Keratinocyte (primary cell): ENCODE results near the gene KCNH8. TPM values are rescaled to one million over a fixed set of nuclear protein-coding genes. Genes with fewer than 3 reads are reported as not detected.

ENCODE experiments used
- DNase-seq: peaks from one replicate; pipeline ENCODE4 v3.0.0-alpha.2; 2011; ENCODE audit warnings: low read depth, missing footprints, low spot score
- FAIRE-seq: peaks from 2 replicates; lab custom pipeline; 2011; peaks lifted over from hg19 to GRCh38; lab: Jason Lieb, UNC
- H2AFZ ChIP-seq: 2 replicates; pipeline ENCODE4 v1.6.0; 2012; ENCODE audit warnings: low read length, control low read depth, inconsistent platforms; ENCODE audit not compliant: control insufficient read depth
- H3K27ac ChIP-seq: 2 replicates; pipeline ENCODE4 v1.5.1; 2011; ENCODE audit warnings: low read length; ENCODE audit not compliant: control insufficient read depth, insufficient read depth
- H3K27me3 ChIP-seq: 3 replicates; pipeline ENCODE4 v1.6.0; 2011; ENCODE audit warnings: low read length; ENCODE audit not compliant: control insufficient read depth, insufficient read depth; ENCODE audit errors: extremely low read depth
- H3K36me3 ChIP-seq, 2 experiments: 2 replicates in 1 of 2; 3 replicates in 1 of 2; pipeline ENCODE4 v1.5.1; 2011; ENCODE audit warnings: low read length in 2 of 2, mild to moderate bottlenecking in 1 of 2; ENCODE audit not compliant: control insufficient read depth in 2 of 2, insufficient read depth in 2 of 2; ENCODE audit errors: extremely low read depth in 1 of 2
- H3K4me1 ChIP-seq: 3 replicates; pipeline ENCODE4 v1.5.1; 2011; ENCODE audit warnings: low read length; ENCODE audit not compliant: control insufficient read depth, insufficient read depth; ENCODE audit errors: extremely low read depth
- H3K4me2 ChIP-seq: 3 replicates; pipeline ENCODE4 v1.6.0; 2011; ENCODE audit warnings: low read depth, low read length; ENCODE audit not compliant: control insufficient read depth, insufficient read depth; ENCODE audit errors: extremely low read depth
- H3K4me3 ChIP-seq, 3 experiments: fragments of 200-600 bp in 1 of 3; sonication (generic) in 1 of 3; 2 replicates in 2 of 3; 3 replicates in 1 of 3; pipeline ENCODE4 v1.5.1; 2011 to 2016; ENCODE audit warnings: low read length in 3 of 3, mild to moderate bottlenecking in 3 of 3, control low read depth in 2 of 3, inconsistent platforms in 1 of 3, low read depth in 1 of 3, mixed read lengths in 1 of 3, mixed run types in 1 of 3, moderate library complexity in 1 of 3; ENCODE audit not compliant: control insufficient read depth in 2 of 3, insufficient read depth in 2 of 3; ENCODE audit errors: extremely low read depth in 1 of 3
- H3K79me2 ChIP-seq: 2 replicates; pipeline ENCODE4 v1.6.0; 2012; ENCODE audit warnings: low read length; ENCODE audit not compliant: control insufficient read depth, insufficient read depth
- H3K9ac ChIP-seq: 3 replicates; pipeline ENCODE4 v1.6.0; 2011; ENCODE audit warnings: low read length; ENCODE audit not compliant: control insufficient read depth, insufficient read depth; ENCODE audit errors: extremely low read depth
- H3K9me1 ChIP-seq: 3 replicates; pipeline ENCODE4 v1.6.0; 2011; ENCODE audit warnings: low read length; ENCODE audit not compliant: control insufficient read depth, insufficient read depth; ENCODE audit errors: extremely low read depth
- H3K9me3 ChIP-seq: 2 replicates; pipeline ENCODE4 v1.5.1; 2012; ENCODE audit warnings: low read depth, low read length; ENCODE audit not compliant: control insufficient read depth
- H4K20me1 ChIP-seq: 3 replicates; pipeline ENCODE4 v1.6.0; 2011; ENCODE audit warnings: low read length; ENCODE audit not compliant: control insufficient read depth, insufficient read depth; ENCODE audit errors: extremely low read depth
- EZH2 ChIP-seq: IDR thresholded peaks from one replicate; pipeline ENCODE4 v1.6.1; 2012; ENCODE audit warnings: inconsistent platforms, mild to moderate bottlenecking, low read length, moderate library complexity
- dilution Hi-C: fragments of 300-500 bp; cut with MboI; formaldehyde crosslinking; loops from one replicate; pipeline ENCODE4 v1.7.0; 2020; ENCODE audit warnings: low sequenced_read_pairs; ENCODE audit not compliant: extremely low pct_ligation_motif_present
- polyA plus RNA-seq, 5 experiments: library from polyadenylated mRNA; depleted of rRNA in 3 of 5; stranded (reverse) in 3 of 5; stranded (forward) in 1 of 5; unstranded in 1 of 5; fragments of >200 nt; gene quantifications; 1 replicate in 1 of 5; 2 replicates in 3 of 5; 3 replicates in 1 of 5; pipeline versions ENCODE4 v1.2.1 to v1.2.3, GENCODE V29; 2011 to 2012; ENCODE audit warnings: missing spikeins in 2 of 5, low read depth in 1 of 5, low replicate concordance in 1 of 5
- TF ChIP-seq, protein P1 (sequence below), 3 experiments: IDR thresholded peaks in 1 of 3; conservative IDR thresholded peaks in 1 of 3; optimal IDR thresholded peaks in 1 of 3; 2 replicates in 2 of 3; 3 replicates in 1 of 3; pipeline versions ENCODE3 to v1.5.1; 2011; ENCODE audit warnings: low read length in 3 of 3, mild to moderate bottlenecking in 3 of 3, moderate library complexity in 2 of 3, control low read depth in 1 of 3, inconsistent platforms in 1 of 3; ENCODE audit not compliant: insufficient read depth in 2 of 3; ENCODE audit errors: extremely low read depth in 1 of 3

KCNH8 gene
- polyA plus RNA-seq, 1 donor (not counting 4 experiments of a cell fraction or from before 2014, with no cell fraction given), result not detected

DNA sequence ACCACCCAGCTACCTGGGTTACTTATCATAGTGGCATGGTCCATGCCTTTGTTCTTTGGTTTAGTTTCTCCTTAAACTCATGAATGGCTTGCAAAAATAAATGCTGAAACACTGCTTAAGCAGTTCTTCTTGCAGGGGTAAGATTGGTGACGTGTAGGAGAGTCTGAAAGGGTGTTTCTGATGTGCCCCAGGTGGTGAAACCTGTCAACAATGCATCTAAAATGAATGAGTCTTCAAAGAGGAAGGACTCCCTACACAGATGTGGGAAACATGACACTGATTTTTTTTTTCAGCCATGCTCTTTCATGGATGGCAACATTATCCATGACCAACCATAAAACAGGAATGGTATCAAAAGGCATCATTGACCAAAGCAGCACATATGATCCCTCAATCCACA lies 72.0 kb downstream of the KCNH8 start:
- no peak for FAIRE-seq
- Histone ChIP-seq H3K27me3 (no peaks in the 10 kb centered on the region), H4K20me1 (no peaks in the 10 kb centered on the region), H3K36me3 (no peaks in the 10 kb centered on the region), H3K4me3 (no peak overlapping the region), H3K9me1 (no peaks in the 10 kb centered on the region), H2AFZ (no peak overlapping the region), H3K79me2 (no peaks in the 10 kb centered on the region), H3K4me2 (no peak overlapping the region), H3K27ac (no peak overlapping the region), H3K9ac (no peak overlapping the region), H3K9me3 (no peaks in the 10 kb centered on the region), H3K4me1 (no peaks in the 10 kb centered on the region)
- TF ChIP-seq EZH2, result no peak
- TF ChIP-seq, protein P1, sequence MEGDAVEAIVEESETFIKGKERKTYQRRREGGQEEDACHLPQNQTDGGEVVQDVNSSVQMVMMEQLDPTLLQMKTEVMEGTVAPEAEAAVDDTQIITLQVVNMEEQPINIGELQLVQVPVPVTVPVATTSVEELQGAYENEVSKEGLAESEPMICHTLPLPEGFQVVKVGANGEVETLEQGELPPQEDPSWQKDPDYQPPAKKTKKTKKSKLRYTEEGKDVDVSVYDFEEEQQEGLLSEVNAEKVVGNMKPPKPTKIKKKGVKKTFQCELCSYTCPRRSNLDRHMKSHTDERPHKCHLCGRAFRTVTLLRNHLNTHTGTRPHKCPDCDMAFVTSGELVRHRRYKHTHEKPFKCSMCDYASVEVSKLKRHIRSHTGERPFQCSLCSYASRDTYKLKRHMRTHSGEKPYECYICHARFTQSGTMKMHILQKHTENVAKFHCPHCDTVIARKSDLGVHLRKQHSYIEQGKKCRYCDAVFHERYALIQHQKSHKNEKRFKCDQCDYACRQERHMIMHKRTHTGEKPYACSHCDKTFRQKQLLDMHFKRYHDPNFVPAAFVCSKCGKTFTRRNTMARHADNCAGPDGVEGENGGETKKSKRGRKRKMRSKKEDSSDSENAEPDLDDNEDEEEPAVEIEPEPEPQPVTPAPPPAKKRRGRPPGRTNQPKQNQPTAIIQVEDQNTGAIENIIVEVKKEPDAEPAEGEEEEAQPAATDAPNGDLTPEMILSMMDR (optimal IDR thresholded peaks at IDR 0.05 in 1 of 3, IDR thresholded peaks at IDR 0.05 in 1 of 3, conservative IDR thresholded peaks at IDR 0.05 in 1 of 3; ENCODE audit: extremely low read depth in 1 of 3, insufficient read depth in 2 of 3, low read length in 3 of 3), result no peak
- dilution Hi-C loops, result no loop called here
- DNase-seq, result no peak

DNA sequence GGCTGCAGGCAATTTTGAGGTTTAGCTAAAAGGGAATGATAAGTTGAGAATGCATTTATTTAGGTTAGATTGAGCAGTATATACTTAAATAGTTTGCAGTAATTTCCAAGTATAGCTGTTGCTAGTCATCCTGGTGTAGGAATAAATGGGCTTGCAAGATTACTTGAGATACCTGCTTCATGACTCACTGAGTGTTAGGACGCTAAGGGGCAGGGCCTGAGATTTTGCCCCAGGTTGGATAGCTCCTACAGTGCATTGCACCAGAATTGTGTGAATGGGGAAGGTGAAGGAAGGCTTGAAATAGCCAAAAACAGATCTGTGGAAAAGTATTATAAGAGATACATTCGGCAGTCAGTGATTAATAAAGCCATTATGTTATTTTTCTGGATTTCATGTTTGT lies 72.8 kb downstream of the KCNH8 start:
- Histone ChIP-seq H3K9me1 (no peaks in the 10 kb centered on the region), H3K4me1 (no peaks in the 10 kb centered on the region), H2AFZ (no peak overlapping the region), H4K20me1 (no peaks in the 10 kb centered on the region), H3K4me3 (no peak overlapping the region), H3K27ac (no peak overlapping the region), H3K79me2 (no peaks in the 10 kb centered on the region), H3K4me2 (no peak overlapping the region), H3K36me3 (no peaks in the 10 kb centered on the region), H3K27me3 (no peaks in the 10 kb centered on the region), H3K9me3 (no peaks in the 10 kb centered on the region), H3K9ac (no peak overlapping the region)
- FAIRE-seq (no peak), DNase-seq (no peak)
- dilution Hi-C loops, result no loop called here
- TF ChIP-seq, protein P1 (optimal IDR thresholded peaks at IDR 0.05 in 1 of 3, IDR thresholded peaks at IDR 0.05 in 1 of 3, conservative IDR thresholded peaks at IDR 0.05 in 1 of 3; ENCODE audit: extremely low read depth in 1 of 3, insufficient read depth in 2 of 3, low read length in 3 of 3), result no peak
- TF ChIP-seq EZH2, result no peak
